ENCODE data around the gene FAM151B. TPM values are rescaled to one million over a fixed set of nuclear protein-coding genes. Genes with fewer than 3 reads are reported as not detected.
"Not testable (repeated sequence)": the region's sequence is repeated elsewhere in the genome, so short reads cannot be mapped to it uniquely, and the experiment has no call there.

FAM151B gene
- total RNA-seq, 1 experiment from 2014 or later, result 0.94 TPM

GRCh38 chr5:80576383-80576782, 88.5 kb downstream of the FAM151B start (continued):
- TF ChIP-seq, protein P1, sequence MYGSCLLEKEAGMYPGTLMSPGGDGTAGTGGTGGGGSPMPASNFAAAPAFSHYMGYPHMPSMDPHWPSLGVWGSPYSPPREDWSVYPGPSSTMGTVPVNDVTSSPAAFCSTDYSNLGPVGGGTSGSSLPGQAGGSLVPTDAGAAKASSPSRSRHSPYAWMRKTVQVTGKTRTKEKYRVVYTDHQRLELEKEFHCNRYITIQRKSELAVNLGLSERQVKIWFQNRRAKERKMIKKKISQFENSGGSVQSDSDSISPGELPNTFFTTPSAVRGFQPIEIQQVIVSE (CRISPR knock-in tag; IDR thresholded peaks at IDR 0.05; ENCODE audit: borderline replicate concordance), result no peak
- no peak for TF ChIP-seq ZNF281 (CRISPR knock-in tag; IDR thresholded peaks at IDR 0.05)
- no peak for TF ChIP-seq GABPB1 (CRISPR knock-in tag; IDR thresholded peaks at IDR 0.05)
- no peak for TF ChIP-seq ZNF121 (CRISPR knock-in tag; IDR thresholded peaks at IDR 0.05)
- TF ChIP-seq RORB (CRISPR knock-in tag; IDR thresholded peaks at IDR 0.05), result no peak
- TF ChIP-seq ATF6 (CRISPR knock-in tag; IDR thresholded peaks at IDR 0.05), result no peak
- TF ChIP-seq, protein P2, sequence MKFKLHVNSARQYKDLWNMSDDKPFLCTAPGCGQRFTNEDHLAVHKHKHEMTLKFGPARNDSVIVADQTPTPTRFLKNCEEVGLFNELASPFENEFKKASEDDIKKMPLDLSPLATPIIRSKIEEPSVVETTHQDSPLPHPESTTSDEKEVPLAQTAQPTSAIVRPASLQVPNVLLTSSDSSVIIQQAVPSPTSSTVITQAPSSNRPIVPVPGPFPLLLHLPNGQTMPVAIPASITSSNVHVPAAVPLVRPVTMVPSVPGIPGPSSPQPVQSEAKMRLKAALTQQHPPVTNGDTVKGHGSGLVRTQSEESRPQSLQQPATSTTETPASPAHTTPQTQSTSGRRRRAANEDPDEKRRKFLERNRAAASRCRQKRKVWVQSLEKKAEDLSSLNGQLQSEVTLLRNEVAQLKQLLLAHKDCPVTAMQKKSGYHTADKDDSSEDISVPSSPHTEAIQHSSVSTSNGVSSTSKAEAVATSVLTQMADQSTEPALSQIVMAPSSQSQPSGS (CRISPR knock-in tag; IDR thresholded peaks at IDR 0.05; ENCODE audit: borderline replicate concordance, low read depth), result no peak
- TF ChIP-seq ZNF671 (CRISPR knock-in tag; IDR thresholded peaks at IDR 0.05), result no peak
- TF ChIP-seq, protein P3, sequence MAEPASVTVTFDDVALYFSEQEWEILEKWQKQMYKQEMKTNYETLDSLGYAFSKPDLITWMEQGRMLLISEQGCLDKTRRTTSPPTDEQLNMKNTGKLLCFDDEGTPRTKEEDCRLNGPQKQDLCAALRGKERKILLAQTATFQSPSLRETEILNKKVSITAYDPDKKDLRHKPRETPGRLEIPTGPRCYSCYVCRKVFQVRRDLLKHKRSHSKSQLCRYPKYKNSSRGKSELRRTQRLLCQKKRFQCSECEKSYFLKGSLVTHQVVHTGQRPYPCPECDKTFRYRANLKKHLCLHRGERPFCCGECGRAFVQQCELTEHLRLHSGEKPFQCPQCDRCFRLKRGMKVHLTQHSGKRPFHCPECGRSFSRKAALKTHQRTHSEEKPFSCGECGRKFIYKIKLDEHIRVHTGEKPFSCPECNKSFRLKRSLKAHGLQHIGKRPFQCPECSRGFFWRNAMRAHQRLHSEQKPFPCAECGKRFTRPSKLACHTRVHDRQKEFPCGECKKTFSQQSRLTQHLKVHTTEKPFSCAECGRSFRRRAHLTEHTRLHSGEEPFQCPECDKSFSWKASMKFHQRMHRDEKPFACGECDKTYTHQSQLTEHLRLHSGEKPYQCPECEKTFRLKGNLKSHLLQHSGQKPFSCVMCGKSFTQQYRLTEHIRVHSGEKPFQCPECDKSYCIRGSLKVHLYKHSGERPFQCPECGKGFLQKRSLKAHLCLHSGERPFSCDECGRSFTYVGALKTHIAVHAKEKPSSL (CRISPR knock-in tag; conservative IDR thresholded peaks at IDR 0.05), result no peak
- no peak for TF ChIP-seq TCF7 (CRISPR knock-in tag; IDR thresholded peaks at IDR 0.05; ENCODE audit: low read depth)
- no peak for TF ChIP-seq SMAD3 (CRISPR knock-in tag; IDR thresholded peaks at IDR 0.05; ENCODE audit: borderline replicate concordance)

DNA sequence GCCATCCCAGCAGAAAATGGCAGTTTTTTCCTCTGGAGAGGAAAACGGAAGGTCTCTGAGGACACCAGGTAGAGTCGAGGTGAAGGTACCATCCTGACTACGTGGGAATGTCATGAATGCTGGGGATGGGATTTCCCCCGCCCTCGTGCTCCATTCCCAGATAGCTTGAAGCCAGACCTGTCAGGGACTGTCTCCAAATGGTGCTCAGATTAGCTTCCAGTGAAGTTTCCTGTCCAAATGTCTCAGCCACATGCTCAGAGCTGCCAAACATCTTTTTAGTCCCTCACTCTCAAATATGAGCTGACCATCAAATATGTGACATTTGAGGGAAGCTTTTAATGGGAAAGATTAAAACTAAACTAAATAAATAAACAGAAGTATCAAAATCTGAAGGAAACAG, 89.8 kb downstream of the FAM151B start:
- no peak for DNase-seq (ENCODE audit: low spot score)
- no peak overlapping the region for H3K27ac Mint-ChIP-seq
- CTCF ChIA-PET, result no interaction called here
- H3K4me1 Mint-ChIP-seq, result 0 out of 2 replicates have a peak, but pooled peaks cover 2% of the 10 kb centered on the region
- peaks cover 60% of the 10 kb centered on the region for H3K27me3 Mint-ChIP-seq (ENCODE audit: low read depth)
- no peak overlapping the region for H3K4me3 Mint-ChIP-seq
- no peak; the same call in 1 of the 2 replicates for ATAC-seq
- no peak for TF ChIP-seq NFYB (CRISPR knock-in tag; conservative IDR thresholded peaks at IDR 0.05; ENCODE audit: low read depth)
- TF ChIP-seq TP53 (CRISPR knock-in tag; IDR thresholded peaks at IDR 0.05), result no peak
- H3K36me3 Mint-ChIP-seq, result 0 out of 2 replicates have a peak, but pooled peaks cover 1% of the 10 kb centered on the region
- peaks cover 2% of the 10 kb centered on the region for H3K9me3 Mint-ChIP-seq
- POLR2A ChIA-PET, result no interaction called here

DNA sequence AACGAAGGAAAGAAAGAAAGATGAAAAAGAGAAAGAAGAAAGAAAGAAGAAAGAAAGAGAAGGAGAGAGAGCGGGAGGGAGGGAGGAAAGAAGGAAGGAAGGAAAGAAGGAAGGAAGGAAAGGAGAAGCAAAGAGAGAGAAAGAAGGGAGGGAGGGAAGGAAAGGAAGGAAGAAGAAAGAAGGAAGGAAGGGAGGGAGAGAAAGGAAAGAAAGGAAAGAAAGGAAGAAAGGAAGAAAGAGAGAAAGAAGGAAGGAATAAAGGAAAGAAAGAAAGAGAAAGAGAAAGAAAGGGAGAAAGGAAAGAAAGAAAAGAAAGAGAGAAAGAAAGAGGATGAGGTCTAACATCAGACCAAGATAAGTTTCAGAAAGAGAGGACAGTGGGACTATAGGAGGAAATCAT, 91.2 kb downstream of the FAM151B start:
- ChIA-PET POLR2A (no interaction called here), CTCF (no interaction called here)
- H3K27ac Mint-ChIP-seq, result no peak overlapping the region
- peaks cover 48% of the 10 kb centered on the region for H3K27me3 Mint-ChIP-seq (ENCODE audit: low read depth)
- peak; percentile 84; the same call in 1 of the 2 replicates for TF ChIP-seq ZNF512 (CRISPR knock-in tag; IDR thresholded peaks at IDR 0.05; ENCODE audit: borderline replicate concordance)
- TF ChIP-seq, protein P4, sequence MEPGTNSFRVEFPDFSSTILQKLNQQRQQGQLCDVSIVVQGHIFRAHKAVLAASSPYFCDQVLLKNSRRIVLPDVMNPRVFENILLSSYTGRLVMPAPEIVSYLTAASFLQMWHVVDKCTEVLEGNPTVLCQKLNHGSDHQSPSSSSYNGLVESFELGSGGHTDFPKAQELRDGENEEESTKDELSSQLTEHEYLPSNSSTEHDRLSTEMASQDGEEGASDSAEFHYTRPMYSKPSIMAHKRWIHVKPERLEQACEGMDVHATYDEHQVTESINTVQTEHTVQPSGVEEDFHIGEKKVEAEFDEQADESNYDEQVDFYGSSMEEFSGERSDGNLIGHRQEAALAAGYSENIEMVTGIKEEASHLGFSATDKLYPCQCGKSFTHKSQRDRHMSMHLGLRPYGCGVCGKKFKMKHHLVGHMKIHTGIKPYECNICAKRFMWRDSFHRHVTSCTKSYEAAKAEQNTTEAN (CRISPR knock-in tag; IDR thresholded peaks at IDR 0.05), result no peak
- ATAC-seq (no peak), DNase-seq (ENCODE audit: low spot score) (no peak)
- H3K4me3 Mint-ChIP-seq, result no peak overlapping the region
- 0 out of 2 replicates have a peak, but pooled peaks cover 5% of the 10 kb centered on the region for H3K4me1 Mint-ChIP-seq
- no peaks in the 10 kb centered on the region for H3K9me3 Mint-ChIP-seq
- H3K36me3 Mint-ChIP-seq, result no peaks in the 10 kb centered on the region

- H3K9me3 Mint-ChIP-seq; ATAC-seq; H3K4me3 Mint-ChIP-seq; H3K4me1 Mint-ChIP-seq; POLR2A ChIA-PET; H3K27ac Mint-ChIP-seq; H3K36me3 Mint-ChIP-seq; DNase-seq (ENCODE audit: low spot score): not testable (repeated sequence)
- CTCF ChIA-PET, result interaction anchor here (0.6 kb wide), 1 partner anchor 127 kb away, joined by 3 read pairs; no protein-coding TSS in a partner anchor
- H3K27me3 Mint-ChIP-seq (ENCODE audit: low read depth), result peaks cover 36% of the 10 kb centered on the region
These were observed 92.4 kb downstream of the FAM151B start for GRCh38 chr5:80580291-80580690.
